GM18519 (cell line): ENCODE data around the gene PTRH1.

Source experiments
- ATAC-seq: cut with Tn5 transposase; IDR thresholded peaks from one replicate; pipeline ENCODE4 v1.9.1; 2021; ENCODE audit warnings: mild to moderate bottlenecking, moderate library complexity; ENCODE audit not compliant: unreplicated experiment, low FRiP score

Gene PTRH1

DNA sequence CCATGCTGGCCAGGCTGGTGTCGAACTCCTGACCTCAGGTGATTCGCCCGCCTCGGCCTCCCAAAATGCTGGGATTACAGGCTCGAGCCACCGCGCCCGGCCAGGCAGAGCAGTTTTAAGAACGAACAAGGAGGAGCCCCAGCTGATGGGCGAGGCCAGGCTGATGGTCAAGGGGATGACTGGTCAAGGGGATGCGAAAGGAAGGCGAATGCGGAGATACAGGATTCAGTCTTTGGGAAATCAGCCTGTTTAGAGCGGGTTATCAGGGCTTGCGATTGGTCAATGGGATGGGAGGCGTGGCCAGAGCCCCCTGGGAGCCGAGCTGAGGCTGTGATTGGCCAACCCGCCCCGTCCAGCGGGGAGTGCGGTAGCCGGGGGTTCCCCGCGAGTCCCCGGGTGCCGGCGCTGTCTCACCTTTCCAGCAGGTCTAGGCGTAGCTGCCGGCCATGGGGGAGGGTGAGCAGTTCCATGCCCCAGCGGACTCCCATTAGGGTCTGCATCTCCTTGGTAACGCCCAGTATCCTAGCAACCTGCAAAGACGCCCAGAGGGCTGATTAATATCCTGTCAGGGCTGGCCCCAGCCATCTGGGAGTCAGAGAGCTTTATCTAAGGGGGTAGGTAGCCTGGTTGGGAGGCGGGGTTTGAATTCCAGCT, 27.1 kb upstream of the PTRH1 start:
- no peak for ATAC-seq

- no peak for ATAC-seq
These were observed 26.5 kb upstream of the PTRH1 start for GRCh38 chr9:127741831-127742434.

GRCh38 chr9:127739614-127740330, 24.3 kb upstream of the PTRH1 start:
- ATAC-seq: no peak

DNA sequence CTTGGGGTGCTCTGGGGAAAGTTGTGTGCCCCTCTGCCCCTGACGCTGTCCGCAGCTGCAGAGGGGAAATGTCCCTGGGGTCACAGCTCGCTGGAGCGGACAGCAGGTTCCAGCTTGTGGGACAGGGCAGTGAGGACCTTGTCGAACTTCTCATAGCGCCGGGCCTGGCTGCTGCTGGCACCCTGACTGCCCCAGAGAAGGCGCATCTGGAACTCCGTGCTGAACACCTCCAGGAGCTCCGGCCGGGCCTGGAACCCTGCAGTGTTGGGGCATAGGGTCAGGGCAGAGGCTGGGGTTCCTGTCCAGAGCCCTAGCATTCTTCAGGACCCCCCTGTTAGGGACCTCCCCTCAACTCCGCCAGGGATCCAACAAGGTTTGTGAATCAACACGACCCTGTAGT, 23.2 kb upstream of the PTRH1 start:
- no peak for ATAC-seq

DNA sequence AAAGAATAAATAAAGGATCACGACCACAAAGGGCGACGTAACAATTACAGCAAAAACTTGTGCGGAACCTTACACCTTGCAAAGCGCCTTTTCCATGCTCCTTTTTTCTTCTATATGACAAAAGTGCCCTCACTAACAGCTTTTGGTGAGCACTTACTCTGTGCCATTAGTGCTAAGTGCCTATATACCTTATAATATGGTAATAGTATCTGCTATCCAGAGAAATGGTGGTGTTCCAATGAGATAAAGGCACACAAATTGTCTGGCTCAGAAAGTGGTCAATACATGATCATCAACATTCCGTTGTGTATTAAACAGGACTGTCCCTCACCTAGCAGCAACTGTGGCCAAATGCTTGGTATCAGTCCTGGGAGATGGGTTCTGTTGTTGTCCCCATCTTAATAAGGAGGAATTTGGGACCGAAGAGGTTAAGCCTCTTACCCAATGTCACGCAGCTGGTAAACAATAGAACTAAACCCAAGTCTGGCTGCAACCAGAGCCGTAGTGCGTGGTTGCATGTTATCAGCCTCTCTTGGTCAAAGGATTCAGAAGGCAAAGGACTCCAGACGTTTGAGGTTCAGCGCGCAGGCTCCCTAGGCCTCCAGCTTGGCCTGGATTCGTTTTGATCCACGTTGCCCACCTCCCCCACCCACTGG, 20.2 kb upstream of the PTRH1 start:
- no peak for ATAC-seq

- peak; percentile 66 for ATAC-seq
These were observed 19.5 kb upstream of the PTRH1 start, which contains the start of gene TOR2A for GRCh38 chr9:127734747-127735529. Gene TOR2A (minus strand): TSS chr9:127735294. CDS start chr9:127735270, 24 bp downstream.

- ATAC-seq: no peak
These were observed 18.8 kb upstream of the PTRH1 start for GRCh38 chr9:127734247-127734746.

- ATAC-seq: no peak
These were observed 18.2 kb upstream of the PTRH1 start for GRCh38 chr9:127733614-127734013.

GRCh38 chr9:127732444-127732843, 17.0 kb upstream of the PTRH1 start:
- no peak for ATAC-seq

GRCh38 chr9:127731938-127732337, 16.5 kb upstream of the PTRH1 start:
- ATAC-seq: no peak

GRCh38 chr9:127730799-127731410, 15.4 kb upstream of the PTRH1 start:
- ATAC-seq: no peak

GRCh38 chr9:127730262-127730661, 14.8 kb upstream of the PTRH1 start:
- no peak for ATAC-seq

DNA sequence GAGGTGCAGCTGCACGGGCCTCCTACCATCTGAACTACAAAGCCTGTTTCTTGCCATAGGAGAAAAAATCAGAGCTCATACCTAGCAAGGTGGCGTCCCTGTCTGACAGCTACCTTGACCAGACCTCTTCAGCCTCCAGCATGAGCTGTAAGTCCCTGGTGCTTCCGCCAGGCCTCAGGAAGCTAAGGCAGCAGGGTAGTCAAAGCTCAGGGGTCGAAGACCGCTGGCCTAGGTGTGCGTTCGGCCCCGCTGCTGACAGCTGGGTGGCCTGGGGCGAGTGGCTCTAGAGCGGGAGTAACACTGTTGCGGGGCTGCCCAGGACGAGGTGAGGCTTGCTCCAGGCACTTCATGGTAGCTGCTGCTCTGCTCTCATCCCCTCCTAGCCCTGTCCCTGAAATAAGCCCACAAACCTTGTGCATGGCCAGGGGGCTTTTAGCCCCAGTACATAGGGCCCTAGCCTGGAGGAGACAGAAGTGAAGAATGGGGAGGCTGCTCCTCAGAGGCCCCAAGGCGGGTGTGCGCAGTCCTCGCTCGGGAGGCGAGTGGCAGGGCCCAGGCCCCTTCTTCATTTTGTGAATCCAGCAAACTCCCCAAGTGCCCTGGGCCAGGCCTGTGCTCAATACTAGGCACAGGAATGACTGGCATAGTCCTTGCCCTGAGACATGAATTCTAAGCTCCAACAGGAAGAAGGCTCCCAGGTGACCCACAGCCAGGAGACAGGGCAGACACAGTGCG, 14.2 kb upstream of the PTRH1 start:
- ATAC-seq: no peak

- no peak for ATAC-seq
These were observed 13.3 kb upstream of the PTRH1 start for GRCh38 chr9:127728808-127729207.

DNA sequence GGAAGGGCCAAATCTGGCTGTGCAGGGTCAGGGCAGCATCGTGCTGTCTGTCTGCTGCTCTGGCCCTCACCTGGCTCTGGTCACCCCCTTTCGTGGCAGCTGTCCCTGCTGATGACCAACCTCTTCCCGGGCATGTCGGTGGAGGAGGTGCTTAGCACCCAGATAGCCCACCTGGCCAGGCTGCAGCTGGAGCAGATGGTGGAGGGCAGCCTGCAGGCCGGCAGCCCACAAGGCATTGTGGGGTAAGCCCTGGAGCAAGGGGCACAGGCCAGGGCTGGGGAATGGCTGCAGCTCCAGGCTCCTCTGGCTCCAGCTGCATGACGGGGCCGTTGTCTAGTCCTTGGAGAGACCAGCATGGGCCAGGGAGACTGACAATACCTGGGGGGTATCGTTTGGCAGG, 11.4 kb upstream of the PTRH1 start:
- no peak for ATAC-seq

DNA sequence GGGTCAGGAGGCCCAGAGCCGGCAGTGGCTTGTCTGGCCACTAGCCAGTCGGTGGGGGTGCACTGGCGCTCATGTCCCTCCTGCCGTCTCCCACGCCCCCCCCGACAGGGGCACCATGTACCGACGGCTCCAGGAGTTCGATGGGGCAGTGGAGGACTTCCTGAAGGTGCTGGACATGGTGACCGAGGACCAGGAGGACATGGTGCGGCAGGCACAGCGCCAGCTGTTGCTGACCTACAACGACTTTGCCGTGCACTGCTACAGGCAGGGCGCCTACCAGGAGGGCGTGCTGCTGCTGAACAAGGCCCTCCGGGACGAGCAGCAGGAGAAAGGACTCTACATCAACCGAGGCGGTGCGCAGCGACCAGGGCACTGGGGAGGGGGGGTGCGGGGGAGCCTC, 8.5 kb upstream of the PTRH1 start:
- ATAC-seq: no peak

DNA sequence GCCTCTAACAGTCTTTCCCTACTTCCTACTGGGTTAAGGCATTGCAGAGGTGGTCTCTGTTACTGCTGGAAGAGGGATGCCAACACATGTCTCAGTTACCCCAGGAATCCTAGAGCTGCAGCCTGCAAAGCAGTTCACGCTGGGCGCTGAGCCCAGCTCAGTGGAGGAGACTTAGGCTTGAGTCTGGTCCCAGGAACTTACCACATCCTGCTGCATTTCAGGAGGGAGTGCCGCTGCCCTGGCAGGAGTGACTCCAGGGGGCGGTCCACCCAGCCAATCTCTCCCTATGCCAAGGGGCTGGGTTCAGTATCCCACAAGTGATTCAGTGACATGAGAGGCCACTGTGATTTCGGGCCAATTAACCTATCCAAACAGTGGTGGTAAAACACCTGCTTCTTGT, 8.0 kb upstream of the PTRH1 start:
- ATAC-seq: no peak

DNA sequence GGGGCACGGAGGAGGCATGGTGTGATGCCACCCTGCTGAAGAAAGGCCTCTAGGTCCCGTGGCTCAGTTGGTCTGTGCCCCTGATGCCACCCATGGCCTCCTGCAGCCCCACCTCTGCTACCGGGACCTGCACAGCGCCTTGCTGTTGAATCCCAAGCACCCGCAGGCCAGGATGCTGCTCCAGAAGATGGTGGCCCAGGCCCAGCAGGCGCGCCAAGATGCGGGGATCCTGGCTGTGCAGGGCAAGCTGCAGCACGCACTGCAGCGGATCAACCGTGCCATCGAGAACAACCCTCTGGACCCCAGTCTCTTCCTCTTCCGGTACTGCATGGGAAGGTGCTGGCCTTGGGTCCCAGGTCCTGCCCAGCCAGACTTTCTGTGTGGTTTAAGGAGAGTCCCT, 7.5 kb upstream of the PTRH1 start:
- ATAC-seq: no peak

GRCh38 chr9:127722055-127722745, 6.7 kb upstream of the PTRH1 start:
- no peak for ATAC-seq
